GM12878 (cell line): ENCODE measurements around the gene GPR158. TPM values are rescaled to one million over a fixed set of nuclear protein-coding genes. Genes with fewer than 3 reads are reported as not detected.

Experiments
- ATAC-seq: fragments of 200-7000 bp; cut with Tn5 transposase; 3 replicates; pipeline ENCODE4 v1.9.1; 2020; ENCODE audit warnings: mild to moderate bottlenecking, moderate library complexity
- BruUV-seq: library from RNA; stranded (reverse); fragments of 400-500 nt; replicated peaks from 2 replicates; lab custom pipeline; 2021; lab: Mats Ljungman, UMichigan
- CTCF ChIA-PET: fragments of 300-600 bp; sonication (Branson Sonifier 250); formaldehyde crosslinking; extraction: SDS; loops from one replicate; lab custom pipeline; 2021; ENCODE audit warnings: inconsistent platforms; lab: Yijun Ruan, JAX
- POLR2A ChIA-PET: fragments of 350-600 bp; formaldehyde crosslinking; extraction: SDS; loops from one replicate; lab custom pipeline; 2021; ENCODE audit warnings: inconsistent platforms; lab: Charles Lee
- RAD21 ChIA-PET: fragments of 300-600 bp; sonication (Branson Sonifier 250); formaldehyde crosslinking; loops from one replicate; lab custom pipeline; 2023; ENCODE audit warnings: antibody characterized with exemption; ENCODE audit not compliant: unreplicated experiment; lab: Charles Lee
- SMC1A ChIA-PET: fragments of 300-600 bp; sonication (Branson Sonifier 250); formaldehyde crosslinking; loops from one replicate; lab custom pipeline; 2023; ENCODE audit not compliant: unreplicated experiment, uncharacterized antibody; lab: Charles Lee
- DNase-seq: peaks from one replicate; pipeline ENCODE4 v3.0.0-alpha.2; 2011; ENCODE audit warnings: low read depth, low spot score
- FAIRE-seq: peaks from 3 replicates; lab custom pipeline; 2011; peaks lifted over from hg19 to GRCh38; lab: Jason Lieb, UNC
- H2AFZ ChIP-seq: 2 replicates; pipeline ENCODE4 v1.6.0; 2011; ENCODE audit warnings: low read depth, low read length, control low read depth; ENCODE audit not compliant: control insufficient read depth
- H3K27ac ChIP-seq: 2 replicates; pipeline ENCODE4 v1.5.1; 2011; ENCODE audit warnings: control low read depth; ENCODE audit not compliant: control insufficient read depth, insufficient read depth
- H3K27me3 ChIP-seq, 2 experiments: replicated peaks in 1 of 2; 2 replicates each; pipeline versions ENCODE4 v1.6.0 to v1.6.1; 2011; ENCODE audit warnings: low read length in 1 of 2; ENCODE audit not compliant: control insufficient read depth in 2 of 2, insufficient read depth in 2 of 2
- H3K36me3 ChIP-seq, 2 experiments: 2 replicates each; pipeline ENCODE4 v1.5.1; 2011; ENCODE audit warnings: low read length in 1 of 2; ENCODE audit not compliant: control insufficient read depth in 2 of 2, insufficient read depth in 2 of 2
- H3K4me1 ChIP-seq: 2 replicates; pipeline ENCODE4 v1.6.1; 2011; ENCODE audit warnings: mild to moderate bottlenecking, low read length, moderate library complexity, mixed read lengths; ENCODE audit not compliant: control insufficient read depth, insufficient read depth
- H3K4me2 ChIP-seq: 2 replicates; pipeline ENCODE4 v1.6.0; 2011; ENCODE audit warnings: control low read depth; ENCODE audit not compliant: control insufficient read depth, insufficient read depth
- H3K4me3 ChIP-seq: fragments of 200-600 bp; sonication (generic); 2 replicates; pipeline ENCODE4 v1.5.1; 2016
- H3K79me2 ChIP-seq: 2 replicates; pipeline ENCODE4 v1.6.0; 2011; ENCODE audit warnings: low read length; ENCODE audit not compliant: control insufficient read depth, insufficient read depth
- H3K9ac ChIP-seq: 2 replicates; pipeline ENCODE4 v1.8.0; 2011; ENCODE audit warnings: low read length, control low read depth, mixed read lengths; ENCODE audit not compliant: control insufficient read depth, insufficient read depth
- H3K9me3 ChIP-seq: replicated peaks from 3 replicates; pipeline ENCODE4 v1.5.1; 2011; ENCODE audit warnings: mild to moderate bottlenecking, low read length; ENCODE audit not compliant: control insufficient read depth, insufficient read depth
- H4K20me1 ChIP-seq: 2 replicates; pipeline ENCODE4 v1.6.0; 2011; ENCODE audit not compliant: control insufficient read depth, insufficient read depth
- HSF1 ChIP-seq: fragments of 150-350 bp; IDR thresholded peaks from 2 replicates; pipeline ENCODE4 v1.6.1; 2014; ENCODE audit warnings: mild to moderate bottlenecking, low read depth, low read length
- POU2F2 ChIP-seq: IDR thresholded peaks from 3 replicates; pipeline ENCODE4 v1.6.1; 2011; ENCODE audit warnings: low read depth, mild to moderate bottlenecking, low read length, borderline replicate concordance
- RBBP5 ChIP-seq: fragments of 200-600 bp; sonication (generic); conservative IDR thresholded peaks from 2 replicates; pipeline ENCODE4 v1.6.1; 2016
- RCOR1 ChIP-seq: conservative IDR thresholded peaks from 2 replicates; pipeline ENCODE4 v1.6.1; 2012; ENCODE audit warnings: low read depth, low read length, improper control_type of control experiment
- WGBS: methylation state at CpG from one replicate; pipeline ENCODE4 v1.1.6; 2016; ENCODE audit warnings: low lambda C conversion rate; ENCODE audit not compliant: insufficient replicate concordance, insufficient coverage; ENCODE audit errors: missing lambda C conversion rate; 5-methylcytosine and 5-hydroxymethylcytosine counted together
- in situ Hi-C: fragments of 300-500 bp; cut with MboI; formaldehyde crosslinking; loops from 9 replicates; pipeline ENCODE4 v1.14.3; 2018; ENCODE audit warnings: mixed read lengths
- intact Hi-C: fragments of 100-400 bp; cut with micrococcal nuclease; formaldehyde crosslinking; loops from one replicate; pipeline ENCODE4 v1.14.2; 2022; ENCODE audit not compliant: unreplicated experiment
- polyA plus RNA-seq, 11 experiments: library from polyadenylated mRNA; depleted of rRNA in 4 of 11; unstranded in 6 of 11; stranded (reverse) in 5 of 11; fragments of >200 nt; fragmentation: Nextera tagmentation in 4 of 11; fragmentation: Illumina TruSeq in 1 of 11; extraction: Ambion mirVana in 4 of 11; extraction: Trizol in 1 of 11; gene quantifications; 1 replicate in 1 of 11; 2 replicates in 10 of 11; pipeline versions ENCODE4 v1.2.1 to v1.2.3, GENCODE V29; 2011 to 2016; ENCODE audit warnings: inconsistent platforms in 2 of 11, missing spikeins in 2 of 11, low read depth in 1 of 11
- total RNA-seq, 4 experiments: library from RNA; depleted of rRNA in 3 of 4; stranded (reverse); fragments of >200 nt in 3 of 4; fragmentation: Illumina TruSeq in 1 of 4; extraction: Trizol in 1 of 4; gene quantifications; 2 replicates each; pipeline versions ENCODE4 v1.2.1 to v1.2.3, GENCODE V29; 2013 to 2021

Gene GPR158
- total and polyA plus RNA-seq, 10 of the 15 experiments (the other 5 are each of a cell fraction or from before 2014, with no cell fraction given), result not detected

GRCh38 chr10:25405871-25406270 is 231.1 kb downstream of the GPR158 start:
- no peak overlapping the region for H3K27ac ChIP-seq
- ATAC-seq, result no peak
- H3K4me1 ChIP-seq, result no peaks in the 10 kb centered on the region
- no peak overlapping the region for H3K9ac ChIP-seq
- no TSS peak for BruUV-seq
- ChIA-PET CTCF (interaction anchor here (0.5 kb wide), 1 partner anchor 1279 kb away, joined by 3 read pairs; no protein-coding TSS in a partner anchor), RAD21 (no interaction called here)
- no peaks in the 10 kb centered on the region for H3K27me3 ChIP-seq
- TF ChIP-seq RBBP5 (no peak), RCOR1 (no peak)
- TF ChIP-seq, all 136 proteins: peak for 0
- ChIA-PET POLR2A (no interaction called here), SMC1A (no interaction called here)
- Histone ChIP-seq H3K4me2 (no peak overlapping the region), H3K9me3 (no peaks in the 10 kb centered on the region), H3K36me3 (no peaks in the 10 kb centered on the region), H3K79me2 (no peaks in the 10 kb centered on the region), H3K4me3 (no peak overlapping the region), H2AFZ (no peak overlapping the region), H4K20me1 (no peaks in the 10 kb centered on the region)
- FAIRE-seq (no peak), DNase-seq (no peak)
- intact Hi-C loops, result no loop called here
- in situ Hi-C loops, result no loop called here
- 0% methylated on average over 1 of the region's 1 CpG for WGBS

- WGBS, result 0% methylated on average over 2 of the region's 2 CpGs
- DNase-seq, result no peak
- Histone ChIP-seq H3K4me1 (no peaks in the 10 kb centered on the region), H3K79me2 (no peaks in the 10 kb centered on the region), H3K4me2 (no peak overlapping the region), H3K27me3 (no peaks in the 10 kb centered on the region), H3K27ac (no peak overlapping the region), H3K4me3 (no peak overlapping the region), H3K9ac (no peak overlapping the region), H2AFZ (no peak overlapping the region), H3K9me3 (no peaks in the 10 kb centered on the region), H3K36me3 (no peaks in the 10 kb centered on the region), H4K20me1 (no peaks in the 10 kb centered on the region)
- CTCF ChIA-PET, result no interaction called here
- POLR2A ChIA-PET, result no interaction called here
- ATAC-seq, result no peak
- intact Hi-C loops (no loop called here), in situ Hi-C loops (no loop called here)
- no TSS peak for BruUV-seq
- RAD21 ChIA-PET, result no interaction called here
- SMC1A ChIA-PET, result no interaction called here
- TF ChIP-seq HSF1 (no peak), POU2F2 (no peak)
- FAIRE-seq, result no peak
Observed at GRCh38 chr10:25417611-25418010, 242.8 kb downstream of the GPR158 start.
